Chondrocyte (in vitro differentiated cells): Measurements from ENCODE around the gene NMNAT2. TPM values are rescaled to one million over a fixed set of nuclear protein-coding genes. Genes with fewer than 3 reads are reported as not detected.

Experiments
- DNase-seq: peaks from one replicate; pipeline ENCODE4 v3.0.0; 2021; ENCODE audit warnings: mixed read lengths, low spot score
- H3K27ac Mint-ChIP-seq: one replicate; pipeline ENCODE4 v1.8.0; 2021; ENCODE audit warnings: mild to moderate bottlenecking, moderate library complexity, mixed read lengths; ENCODE audit not compliant: unreplicated experiment
- H3K27me3 Mint-ChIP-seq: 2 replicates; pipeline ENCODE4 v1.8.0; 2021; ENCODE audit warnings: low read depth, mixed read lengths
- H3K36me3 Mint-ChIP-seq: 2 replicates; pipeline ENCODE4 v1.8.0; 2021; ENCODE audit warnings: low read depth, mixed read lengths
- H3K4me1 Mint-ChIP-seq: 2 replicates; pipeline ENCODE4 v1.8.0; 2021; ENCODE audit warnings: low read depth, mild to moderate bottlenecking, mixed read lengths
- H3K4me3 Mint-ChIP-seq: one replicate; pipeline ENCODE4 v1.8.0; 2021; ENCODE audit warnings: mild to moderate bottlenecking, moderate library complexity, mixed read lengths; ENCODE audit not compliant: unreplicated experiment
- H3K9me3 Mint-ChIP-seq: 2 replicates; pipeline ENCODE4 v1.8.0; 2021; ENCODE audit warnings: low read depth, mixed read lengths
- total RNA-seq: library from RNA; stranded (reverse); gene quantifications from 3 replicates; pipeline ENCODE4 v1.2.1, GENCODE V29; 2021
- TF ChIP-seq, protein P1 (sequence below): fragments of 200-600 bp; sonication (generic); IDR thresholded peaks from 2 replicates; pipeline ENCODE4 v1.5.0; 2021; ENCODE audit warnings: antibody characterized with exemption, mild to moderate bottlenecking, moderate library complexity

The NMNAT2 gene
- total RNA-seq, 1 donor from 2014 or later, result 5.5 TPM

DNA sequence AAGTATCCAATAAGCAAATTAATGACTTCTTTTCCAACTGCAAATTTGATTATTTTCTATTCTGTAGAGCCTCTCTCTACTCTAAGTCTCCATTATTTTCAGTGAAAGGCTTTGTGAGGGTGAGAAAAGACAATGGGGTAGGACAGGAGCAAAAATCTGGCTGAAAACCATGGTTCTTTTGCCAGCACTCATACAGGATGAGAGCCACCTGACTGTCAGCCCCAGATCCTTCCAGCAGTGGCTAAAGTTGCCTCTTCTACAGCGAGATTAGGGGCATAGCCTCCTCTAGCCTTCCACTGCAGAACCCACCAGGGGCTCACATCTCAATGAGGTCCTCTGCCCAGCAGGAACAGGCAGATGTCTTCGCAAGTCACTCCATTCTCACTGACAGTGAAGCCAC, 23.7 kb downstream of the NMNAT2 start:
- Mint-ChIP-seq H3K9me3 (peaks cover 5% of the 10 kb centered on the region), H3K27ac (no peak overlapping the region), H3K4me1 (no peaks in the 10 kb centered on the region), H3K4me3 (no peak overlapping the region), H3K36me3 (peaks cover 7% of the 10 kb centered on the region), H3K27me3 (peaks cover 44% of the 10 kb centered on the region)
- no peak for DNase-seq
- TF ChIP-seq, protein P1, sequence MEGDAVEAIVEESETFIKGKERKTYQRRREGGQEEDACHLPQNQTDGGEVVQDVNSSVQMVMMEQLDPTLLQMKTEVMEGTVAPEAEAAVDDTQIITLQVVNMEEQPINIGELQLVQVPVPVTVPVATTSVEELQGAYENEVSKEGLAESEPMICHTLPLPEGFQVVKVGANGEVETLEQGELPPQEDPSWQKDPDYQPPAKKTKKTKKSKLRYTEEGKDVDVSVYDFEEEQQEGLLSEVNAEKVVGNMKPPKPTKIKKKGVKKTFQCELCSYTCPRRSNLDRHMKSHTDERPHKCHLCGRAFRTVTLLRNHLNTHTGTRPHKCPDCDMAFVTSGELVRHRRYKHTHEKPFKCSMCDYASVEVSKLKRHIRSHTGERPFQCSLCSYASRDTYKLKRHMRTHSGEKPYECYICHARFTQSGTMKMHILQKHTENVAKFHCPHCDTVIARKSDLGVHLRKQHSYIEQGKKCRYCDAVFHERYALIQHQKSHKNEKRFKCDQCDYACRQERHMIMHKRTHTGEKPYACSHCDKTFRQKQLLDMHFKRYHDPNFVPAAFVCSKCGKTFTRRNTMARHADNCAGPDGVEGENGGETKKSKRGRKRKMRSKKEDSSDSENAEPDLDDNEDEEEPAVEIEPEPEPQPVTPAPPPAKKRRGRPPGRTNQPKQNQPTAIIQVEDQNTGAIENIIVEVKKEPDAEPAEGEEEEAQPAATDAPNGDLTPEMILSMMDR, result no peak

DNA sequence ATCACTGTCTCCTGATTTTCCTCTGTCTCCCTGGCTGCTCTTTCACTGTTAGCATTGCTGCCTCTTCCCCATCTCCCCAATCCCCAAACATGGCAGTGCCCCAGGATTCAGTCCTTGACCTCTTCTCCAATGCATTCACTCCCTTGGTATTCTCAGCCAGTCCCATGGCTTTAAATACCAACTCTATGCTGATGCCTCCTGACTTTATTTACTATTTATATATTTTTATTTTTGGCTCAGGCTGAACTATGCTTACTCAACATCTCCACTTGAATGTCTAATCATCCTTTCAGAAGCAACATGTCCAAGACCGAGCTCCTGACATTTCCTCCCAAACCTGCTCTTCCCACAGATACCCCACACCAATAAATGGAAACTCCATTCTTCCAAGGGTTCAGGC, 26.3 kb downstream of the NMNAT2 start:
- DNase-seq, result no peak
- Mint-ChIP-seq H3K36me3 (peaks cover 3% of the 10 kb centered on the region), H3K4me3 (no peak overlapping the region), H3K27me3 (peaks cover 30% of the 10 kb centered on the region), H3K9me3 (no peaks in the 10 kb centered on the region), H3K4me1 (peaks cover 3% of the 10 kb centered on the region), H3K27ac (no peak overlapping the region)
- TF ChIP-seq, protein P1, result no peak

DNA sequence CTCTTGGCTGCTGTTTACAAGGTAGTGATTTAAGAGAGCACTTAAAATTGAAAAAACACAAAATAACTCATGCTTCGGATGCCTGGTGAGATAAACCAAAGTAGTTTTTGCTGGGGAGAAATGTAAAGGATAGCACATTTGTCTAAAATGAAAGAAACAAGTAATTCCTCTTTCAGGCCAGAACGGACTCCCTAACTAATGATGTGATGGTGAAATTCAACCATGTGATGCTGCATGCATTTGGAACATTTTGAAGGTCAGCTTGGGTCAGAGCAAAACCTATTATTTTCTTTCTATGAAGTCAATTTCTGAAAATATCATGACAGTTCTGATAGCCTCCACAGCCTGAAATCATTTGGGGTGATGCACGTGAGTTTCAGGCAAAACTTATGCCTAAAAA, 27.6 kb downstream of the NMNAT2 start:
- H3K4me3 Mint-ChIP-seq, result no peak overlapping the region
- peaks cover 30% of the 10 kb centered on the region for H3K27me3 Mint-ChIP-seq

DNA sequence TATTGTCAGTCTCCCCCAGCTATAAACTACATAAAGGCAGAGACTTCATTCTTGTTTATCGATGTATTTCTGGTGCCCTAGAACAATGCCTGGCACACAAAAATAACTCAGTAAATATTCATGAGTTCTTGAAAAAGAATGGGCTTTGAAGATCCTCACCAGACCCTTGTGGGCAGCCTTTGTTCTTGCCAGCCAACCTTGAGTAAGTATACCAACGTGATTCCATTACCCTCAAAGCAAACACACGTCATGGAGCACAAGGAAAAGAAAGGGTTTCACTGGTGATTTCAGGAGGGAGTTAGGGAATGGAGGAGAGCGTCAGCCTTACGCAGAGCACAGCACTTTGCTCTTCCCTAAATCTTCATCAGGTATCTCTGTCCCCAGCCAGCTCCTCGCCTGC, 29.4 kb downstream of the NMNAT2 start:
- H3K36me3 Mint-ChIP-seq, result peaks cover 3% of the 10 kb centered on the region
- no peak overlapping the region for H3K4me3 Mint-ChIP-seq
- no peak overlapping the region for H3K27ac Mint-ChIP-seq
- H3K9me3 Mint-ChIP-seq, result no peaks in the 10 kb centered on the region
- H3K4me1 Mint-ChIP-seq, result peaks cover 3% of the 10 kb centered on the region
- DNase-seq, result no peak
- TF ChIP-seq, protein P1, result no peak
- H3K27me3 Mint-ChIP-seq, result peaks cover 16% of the 10 kb centered on the region

More for the DNA sequence above, 27.6 kb downstream of the NMNAT2 start:
- H3K27ac Mint-ChIP-seq, result no peak overlapping the region
- peaks cover 3% of the 10 kb centered on the region for H3K36me3 Mint-ChIP-seq
- H3K9me3 Mint-ChIP-seq, result no peaks in the 10 kb centered on the region
- H3K4me1 Mint-ChIP-seq, result peaks cover 3% of the 10 kb centered on the region
- no peak for DNase-seq
- TF ChIP-seq, protein P1, result no peak

DNA sequence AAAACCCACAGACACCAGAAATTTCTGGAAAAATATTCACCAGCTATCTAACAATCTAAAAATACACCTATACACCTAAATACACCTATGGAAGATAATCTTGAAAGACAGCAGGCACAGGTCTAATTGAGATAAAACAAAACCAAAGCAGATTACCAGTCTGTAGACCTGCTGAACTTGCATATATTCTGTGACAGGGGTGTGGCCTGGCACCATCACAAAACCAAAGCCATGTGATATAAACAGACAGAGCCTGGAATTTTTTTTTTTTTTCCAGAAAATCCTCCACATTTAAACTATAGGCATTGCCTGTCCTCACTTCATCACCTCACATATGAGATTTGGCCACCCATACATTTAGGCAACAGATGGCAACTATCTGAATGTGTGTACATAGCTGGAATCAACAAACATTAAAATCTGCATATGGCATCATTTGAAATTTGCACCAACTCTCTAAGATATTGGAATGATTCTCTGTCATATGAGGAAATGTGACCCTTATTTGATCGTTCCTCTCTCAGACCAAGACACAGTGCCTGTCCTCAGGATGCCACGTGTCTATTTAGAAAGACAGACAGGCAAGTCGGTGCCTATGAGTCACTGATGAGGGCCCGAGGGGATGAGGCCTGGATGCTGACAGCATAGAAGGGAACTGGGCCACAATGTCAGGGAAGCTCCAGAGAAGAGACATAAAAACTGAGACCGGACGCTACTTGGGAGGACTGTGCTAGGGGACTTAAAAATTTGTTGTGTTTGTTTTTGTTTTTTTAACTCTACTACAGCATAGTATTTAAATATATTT, 32.6 kb downstream of the NMNAT2 start:
- H3K9me3 Mint-ChIP-seq, result no peaks in the 10 kb centered on the region
- peaks cover 13% of the 10 kb centered on the region for H3K4me1 Mint-ChIP-seq

More for the DNA sequence above, 32.6 kb downstream of the NMNAT2 start:
- Mint-ChIP-seq H3K27ac (no peak overlapping the region), H3K36me3 (peaks cover 3% of the 10 kb centered on the region), H3K4me3 (no peak overlapping the region), H3K27me3 (peaks cover 14% of the 10 kb centered on the region)
- DNase-seq, result no peak
- TF ChIP-seq, protein P1, result no peak
